Lower leg skin (tissue), 4 donors: ENCODE data around the gene JOSD1. TPM values are rescaled to one million over a fixed set of nuclear protein-coding genes. Genes with fewer than 3 reads are reported as not detected.

ENCODE experiments used
- DNase-seq, 2 donors: peaks; one replicate each; pipeline ENCODE4 v3.0.0-alpha.2; 2019; ENCODE audit warnings: low spot score in 2 of 2
- H3K4me3 ChIP-seq: fragments of 200-600 bp; sonication (generic); 2 replicates; pipeline ENCODE4 v1.5.1; 2017; ENCODE audit warnings: mild to moderate bottlenecking, low read depth; ENCODE audit not compliant: poor library complexity, severe bottlenecking
- CTCF ChIP-seq, 3 donors: fragments of 450-650 bp; IDR thresholded peaks; one replicate each; pipeline ENCODE4 v1.5.1; 2016; ENCODE audit warnings: antibody characterized with exemption in 3 of 3, mild to moderate bottlenecking in 3 of 3, moderate library complexity in 2 of 3
- POLR2A ChIP-seq, 2 donors: fragments of 450-650 bp; IDR thresholded peaks; one replicate each; pipeline ENCODE4 v1.6.1; 2016 to 2017; ENCODE audit warnings: antibody characterized with exemption in 2 of 2, mild to moderate bottlenecking in 1 of 2, moderate library complexity in 1 of 2
- WGBS, 2 donors: methylation state at CpG; one replicate each; pipeline ENCODE4 v1.1.5; 2018; 5-methylcytosine and 5-hydroxymethylcytosine counted together
- intact Hi-C: fragments of 100-400 bp; cut with DNase I; formaldehyde crosslinking; loops from one replicate; pipeline ENCODE4 v1.15.0; 2023; ENCODE audit warnings: low total_unique reads
- total RNA-seq, 4 donors: library from RNA; depleted of rRNA; stranded (reverse); fragments of >200 nt; gene quantifications; one replicate each; pipeline ENCODE4 v1.1.0, GENCODE V29; 2016

The JOSD1 gene
- total RNA-seq, 4 donors from 2014 or later = 52.0 to 90.6 (median 68.0) TPM

DNA sequence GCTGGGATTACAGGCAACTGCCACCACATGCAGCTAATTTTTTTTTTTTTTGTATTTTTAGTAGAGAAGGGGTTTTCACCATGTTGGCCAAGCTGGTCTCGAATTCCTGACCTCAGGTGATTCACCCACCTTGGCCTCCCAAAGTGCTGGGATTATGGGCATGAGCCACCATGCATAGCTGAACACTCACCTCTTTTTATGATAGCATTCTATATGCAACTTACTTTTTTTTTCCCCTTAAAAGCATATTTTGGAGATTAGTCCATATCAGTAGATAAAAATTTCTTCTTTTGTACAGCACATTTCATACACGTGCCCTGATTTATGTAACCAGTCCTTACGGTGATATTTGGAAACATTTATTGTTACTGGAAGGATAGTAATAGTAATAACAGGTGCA is 19.6 kb upstream of the JOSD1 start:
- intact Hi-C loops = no loop called here
- no peak for DNase-seq
- WGBS, 2 donors = 93 to 94% methylated on average over 3 of the region's 3 CpGs
- H3K4me3 ChIP-seq = no peak overlapping the region
- TF ChIP-seq CTCF (IDR thresholded peaks at IDR 0.05) (no peak), POLR2A (IDR thresholded peaks at IDR 0.05) (no peak)

DNA sequence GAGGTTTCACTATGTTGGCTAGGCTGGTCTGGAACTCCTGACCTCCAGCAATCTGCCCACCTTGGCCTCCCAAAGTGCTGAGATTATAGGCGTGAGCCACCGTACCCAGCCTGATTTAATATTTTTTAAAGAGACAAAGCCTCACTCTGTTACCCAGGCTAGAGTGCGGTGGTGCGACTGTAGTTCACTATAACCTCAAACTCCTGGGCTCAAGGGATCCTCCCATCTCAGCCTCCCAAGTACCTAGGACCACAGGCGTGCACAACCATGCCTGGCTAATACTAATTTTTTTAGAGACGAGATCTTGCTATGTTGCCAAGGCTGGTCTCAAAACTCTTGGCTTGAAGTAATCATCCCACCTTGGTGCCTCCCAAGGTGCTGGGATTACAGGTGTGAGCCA is 18.5 kb upstream of the JOSD1 start:
- 87 to 89% methylated on average over 6 of the region's 6 CpGs for WGBS, 2 donors
- no peak overlapping the region for H3K4me3 ChIP-seq
- DNase-seq = no peak
- TF ChIP-seq CTCF (IDR thresholded peaks at IDR 0.05) (no peak), POLR2A (IDR thresholded peaks at IDR 0.05) (no peak)
- intact Hi-C loops = no loop called here

DNA sequence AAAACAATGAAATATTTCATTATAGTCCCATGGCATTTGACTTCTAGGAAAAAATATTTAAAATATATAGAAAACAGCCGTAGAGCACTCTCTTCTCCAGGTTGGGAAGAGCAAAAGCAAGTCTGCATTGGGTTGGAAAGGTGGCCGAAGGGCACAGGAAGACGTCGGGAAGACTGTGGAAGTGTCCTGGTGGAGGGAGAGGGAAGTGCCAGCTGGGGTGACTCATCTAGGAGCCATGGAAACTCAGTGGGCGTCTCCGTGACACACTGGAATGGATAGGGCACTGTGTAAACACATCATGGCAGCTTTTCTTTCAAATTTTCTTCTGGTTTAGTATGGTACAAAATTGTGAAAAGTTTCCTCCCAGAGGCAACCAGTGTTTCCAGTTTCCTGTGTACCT is 17.7 kb upstream of the JOSD1 start:
- intact Hi-C loops = no loop called here
- no peak for TF ChIP-seq POLR2A (IDR thresholded peaks at IDR 0.05)
- TF ChIP-seq CTCF (IDR thresholded peaks at IDR 0.05) = peak in 2 of 3 donors; percentile 33 to 72
- DNase-seq = peak in 1 of 2 donors; percentile 65
- 12 to 15% methylated on average over 6 of the region's 6 CpGs for WGBS, 2 donors
- no peak overlapping the region for H3K4me3 ChIP-seq

- DNase-seq = no peak
- TF ChIP-seq CTCF (IDR thresholded peaks at IDR 0.05) (no peak), POLR2A (IDR thresholded peaks at IDR 0.05) (no peak)
- H3K4me3 ChIP-seq = no peak overlapping the region
- intact Hi-C loops = no loop called here
- 93 to 96% methylated on average over 6 of the region's 6 CpGs for WGBS, 2 donors
Observed at GRCh38 chr22:38717244-38717643, 16.5 kb upstream of the JOSD1 start.

GRCh38 chr22:38716826-38717225 is 16.1 kb upstream of the JOSD1 start:
- WGBS, 2 donors = 66 to 83% methylated on average over 8 to 9 of the region's 9 CpGs
- intact Hi-C loops = no loop called here
- DNase-seq = no peak
- H3K4me3 ChIP-seq = no peak overlapping the region
- TF ChIP-seq CTCF (IDR thresholded peaks at IDR 0.05) = no peak
- no peak for TF ChIP-seq POLR2A (IDR thresholded peaks at IDR 0.05)

DNA sequence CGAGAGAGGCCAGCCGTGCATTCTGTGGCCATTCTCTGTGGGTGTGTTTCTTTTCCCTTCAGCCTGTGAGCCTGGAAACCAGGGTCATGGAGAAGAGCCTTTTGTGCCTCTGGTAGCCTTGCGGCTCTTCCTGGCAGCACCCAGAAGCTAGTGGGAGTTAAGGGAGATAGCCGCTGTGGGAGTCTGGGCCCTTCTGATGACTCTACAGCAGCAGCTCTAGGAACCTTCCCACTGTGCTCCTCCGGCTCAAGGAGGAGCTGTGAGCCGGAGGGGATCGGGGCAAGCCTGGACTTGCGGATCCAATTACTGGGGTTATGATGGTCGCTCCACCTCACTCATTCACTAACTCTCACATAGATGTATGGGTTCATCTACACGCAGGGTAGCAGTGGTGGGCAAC is 15.5 kb upstream of the JOSD1 start:
- DNase-seq = no peak
- intact Hi-C loops = no loop called here
- 89 to 91% methylated on average over 10 of the region's 10 CpGs for WGBS, 2 donors
- TF ChIP-seq POLR2A (IDR thresholded peaks at IDR 0.05) (no peak), CTCF (IDR thresholded peaks at IDR 0.05) (no peak)
- no peak overlapping the region for H3K4me3 ChIP-seq
